ENCODE data around the gene ERAS. TPM values are rescaled to one million over a fixed set of nuclear protein-coding genes. Genes with fewer than 3 reads are reported as not detected.

Gene ERAS
- total and polyA plus RNA-seq, 4 donors, result not detected

DNA sequence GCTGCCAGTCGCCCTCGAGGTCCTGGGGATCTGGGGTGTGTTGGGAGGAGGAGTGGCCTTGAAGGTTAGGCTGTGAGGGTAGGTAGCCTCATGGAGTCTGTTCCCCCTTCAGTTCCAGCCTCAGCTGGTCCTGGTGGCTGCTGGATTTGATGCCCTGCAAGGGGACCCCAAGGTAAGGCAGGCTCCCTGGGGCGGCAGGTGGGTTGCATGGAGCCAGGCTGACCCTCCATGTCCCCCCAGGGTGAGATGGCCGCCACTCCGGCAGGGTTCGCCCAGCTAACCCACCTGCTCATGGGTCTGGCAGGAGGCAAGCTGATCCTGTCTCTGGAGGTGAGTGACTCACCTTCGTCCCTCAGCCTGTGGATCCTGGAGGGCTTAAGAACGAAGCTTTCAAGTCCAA, 11.6 kb upstream of the ERAS start (continued):
- TF ChIP-seq, protein P1, sequence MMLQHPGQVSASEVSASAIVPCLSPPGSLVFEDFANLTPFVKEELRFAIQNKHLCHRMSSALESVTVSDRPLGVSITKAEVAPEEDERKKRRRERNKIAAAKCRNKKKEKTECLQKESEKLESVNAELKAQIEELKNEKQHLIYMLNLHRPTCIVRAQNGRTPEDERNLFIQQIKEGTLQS (IDR thresholded peaks at IDR 0.05), result no peak

DNA sequence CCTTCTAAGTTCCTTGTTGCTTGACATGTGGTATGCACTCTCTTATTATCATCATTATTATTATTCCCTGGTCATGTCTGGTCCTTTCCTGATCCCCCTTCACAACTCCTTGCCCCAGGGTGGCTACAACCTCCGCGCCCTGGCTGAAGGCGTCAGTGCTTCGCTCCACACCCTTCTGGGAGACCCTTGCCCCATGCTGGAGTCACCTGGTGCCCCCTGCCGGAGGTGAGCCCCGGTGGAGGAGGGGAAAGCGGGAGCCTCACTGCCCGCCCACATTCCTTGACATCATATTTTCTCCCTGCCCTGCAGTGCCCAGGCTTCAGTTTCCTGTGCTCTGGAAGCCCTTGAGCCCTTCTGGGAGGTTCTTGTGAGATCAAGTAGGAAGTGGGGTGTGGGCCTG, 11.0 kb upstream of the ERAS start:
- H3K4me1 ChIP-seq (ENCODE audit: control insufficient read depth in 4 of 4, insufficient read depth in 4 of 4, low read length in 3 of 4), result peaks cover 0 to 5% (median 1%) of the 10 kb centered on the region in 4 donors
- no peak for DNase-seq (ENCODE audit: low spot score)

DNA sequence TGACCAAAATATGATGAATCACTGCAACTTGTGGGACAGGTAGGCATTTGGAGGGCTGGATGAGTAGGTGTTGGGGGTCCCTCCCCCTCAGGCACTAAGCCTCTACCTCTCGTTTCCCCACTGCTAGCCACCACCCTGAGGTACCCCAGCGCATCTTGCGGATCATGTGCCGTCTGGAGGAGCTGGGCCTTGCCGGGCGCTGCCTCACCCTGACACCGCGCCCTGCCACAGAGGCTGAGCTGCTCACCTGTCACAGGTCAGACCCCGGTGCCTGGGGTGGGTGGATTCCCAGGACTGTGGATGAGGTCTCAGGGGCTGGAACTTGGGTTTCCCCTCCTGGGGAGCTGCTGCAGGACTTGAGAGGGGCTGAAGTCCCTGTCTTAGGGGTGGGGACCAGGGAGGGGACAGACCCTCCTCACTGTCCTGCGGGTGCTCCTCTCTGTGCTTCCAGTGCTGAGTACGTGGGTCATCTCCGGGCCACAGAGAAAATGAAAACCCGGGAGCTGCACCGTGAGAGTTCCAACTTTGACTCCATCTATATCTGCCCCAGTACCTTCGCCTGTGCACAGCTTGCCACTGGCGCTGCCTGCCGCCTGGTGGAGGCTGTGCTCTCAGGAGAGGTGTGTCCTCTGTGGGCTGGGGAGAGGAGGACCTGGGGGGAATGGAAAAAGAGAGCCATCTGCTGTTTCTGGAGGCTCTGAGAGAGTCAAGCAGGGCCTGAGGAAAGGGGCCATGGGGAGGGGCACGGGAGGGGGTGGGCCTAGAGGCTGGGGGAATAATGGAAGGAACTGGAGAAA, 10.1 kb upstream of the ERAS start:
- Histone ChIP-seq H3K4me1 (ENCODE audit: control insufficient read depth in 4 of 4, insufficient read depth in 4 of 4, low read length in 3 of 4) (peaks cover 0 to 5% (median 1%) of the 10 kb centered on the region in 4 donors), H3K27me3 (ENCODE audit: control insufficient read depth in 4 of 4, insufficient read depth in 4 of 4, low read length in 3 of 4) (no peaks in the 10 kb centered on the region), H3K9me3 (ENCODE audit: control insufficient read depth in 4 of 4, low read length in 3 of 4) (no peaks in the 10 kb centered on the region), H3K36me3 (ENCODE audit: control insufficient read depth in 4 of 4, insufficient read depth in 3 of 4, low read depth in 1 of 4, low read length in 3 of 4) (peaks cover 13 to 62% (median 18%) of the 10 kb centered on the region in 4 donors), H3K27ac (ENCODE audit: low read depth in 1 of 2, low read length in 2 of 2) (no peak overlapping the region), H3K4me3 (ENCODE audit: low read depth in 1 of 3, low read length in 3 of 3) (no peak overlapping the region), H3K9ac (ENCODE audit: low read depth in 1 of 2, low read length in 2 of 2) (no peak overlapping the region)
- no peak for DNase-seq (ENCODE audit: low spot score)
- TF ChIP-seq NR2F2 (IDR thresholded peaks at IDR 0.05) (no peak), JUND (IDR thresholded peaks at IDR 0.05) (no peak), RXRA (IDR thresholded peaks at IDR 0.05) (no peak), GABPA (IDR thresholded peaks at IDR 0.05 in 1 of 2, conservative IDR thresholded peaks at IDR 0.05 in 1 of 2) (no peak), YY1 (IDR thresholded peaks at IDR 0.05) (no peak), SP1 (IDR thresholded peaks at IDR 0.05) (no peak)
- TF ChIP-seq, protein P2, sequence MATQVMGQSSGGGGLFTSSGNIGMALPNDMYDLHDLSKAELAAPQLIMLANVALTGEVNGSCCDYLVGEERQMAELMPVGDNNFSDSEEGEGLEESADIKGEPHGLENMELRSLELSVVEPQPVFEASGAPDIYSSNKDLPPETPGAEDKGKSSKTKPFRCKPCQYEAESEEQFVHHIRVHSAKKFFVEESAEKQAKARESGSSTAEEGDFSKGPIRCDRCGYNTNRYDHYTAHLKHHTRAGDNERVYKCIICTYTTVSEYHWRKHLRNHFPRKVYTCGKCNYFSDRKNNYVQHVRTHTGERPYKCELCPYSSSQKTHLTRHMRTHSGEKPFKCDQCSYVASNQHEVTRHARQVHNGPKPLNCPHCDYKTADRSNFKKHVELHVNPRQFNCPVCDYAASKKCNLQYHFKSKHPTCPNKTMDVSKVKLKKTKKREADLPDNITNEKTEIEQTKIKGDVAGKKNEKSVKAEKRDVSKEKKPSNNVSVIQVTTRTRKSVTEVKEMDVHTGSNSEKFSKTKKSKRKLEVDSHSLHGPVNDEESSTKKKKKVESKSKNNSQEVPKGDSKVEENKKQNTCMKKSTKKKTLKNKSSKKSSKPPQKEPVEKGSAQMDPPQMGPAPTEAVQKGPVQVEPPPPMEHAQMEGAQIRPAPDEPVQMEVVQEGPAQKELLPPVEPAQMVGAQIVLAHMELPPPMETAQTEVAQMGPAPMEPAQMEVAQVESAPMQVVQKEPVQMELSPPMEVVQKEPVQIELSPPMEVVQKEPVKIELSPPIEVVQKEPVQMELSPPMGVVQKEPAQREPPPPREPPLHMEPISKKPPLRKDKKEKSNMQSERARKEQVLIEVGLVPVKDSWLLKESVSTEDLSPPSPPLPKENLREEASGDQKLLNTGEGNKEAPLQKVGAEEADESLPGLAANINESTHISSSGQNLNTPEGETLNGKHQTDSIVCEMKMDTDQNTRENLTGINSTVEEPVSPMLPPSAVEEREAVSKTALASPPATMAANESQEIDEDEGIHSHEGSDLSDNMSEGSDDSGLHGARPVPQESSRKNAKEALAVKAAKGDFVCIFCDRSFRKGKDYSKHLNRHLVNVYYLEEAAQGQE (IDR thresholded peaks at IDR 0.05), result no peak
- TF ChIP-seq, protein P3, sequence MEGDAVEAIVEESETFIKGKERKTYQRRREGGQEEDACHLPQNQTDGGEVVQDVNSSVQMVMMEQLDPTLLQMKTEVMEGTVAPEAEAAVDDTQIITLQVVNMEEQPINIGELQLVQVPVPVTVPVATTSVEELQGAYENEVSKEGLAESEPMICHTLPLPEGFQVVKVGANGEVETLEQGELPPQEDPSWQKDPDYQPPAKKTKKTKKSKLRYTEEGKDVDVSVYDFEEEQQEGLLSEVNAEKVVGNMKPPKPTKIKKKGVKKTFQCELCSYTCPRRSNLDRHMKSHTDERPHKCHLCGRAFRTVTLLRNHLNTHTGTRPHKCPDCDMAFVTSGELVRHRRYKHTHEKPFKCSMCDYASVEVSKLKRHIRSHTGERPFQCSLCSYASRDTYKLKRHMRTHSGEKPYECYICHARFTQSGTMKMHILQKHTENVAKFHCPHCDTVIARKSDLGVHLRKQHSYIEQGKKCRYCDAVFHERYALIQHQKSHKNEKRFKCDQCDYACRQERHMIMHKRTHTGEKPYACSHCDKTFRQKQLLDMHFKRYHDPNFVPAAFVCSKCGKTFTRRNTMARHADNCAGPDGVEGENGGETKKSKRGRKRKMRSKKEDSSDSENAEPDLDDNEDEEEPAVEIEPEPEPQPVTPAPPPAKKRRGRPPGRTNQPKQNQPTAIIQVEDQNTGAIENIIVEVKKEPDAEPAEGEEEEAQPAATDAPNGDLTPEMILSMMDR (IDR thresholded peaks at IDR 0.05; ENCODE audit: low read depth, low read length, missing input control), result no peak
- TF ChIP-seq, protein P1 (IDR thresholded peaks at IDR 0.05), result no peak
- 95% methylated on average over 18 of the region's 18 CpGs for WGBS

More for the DNA sequence above, 11.0 kb upstream of the ERAS start:
- TF ChIP-seq TAF1 (conservative IDR thresholded peaks at IDR 0.05), result no peak
- TF ChIP-seq, protein P2 (IDR thresholded peaks at IDR 0.05), result no peak
- no peak for TF ChIP-seq GABPA (IDR thresholded peaks at IDR 0.05 in 1 of 2, conservative IDR thresholded peaks at IDR 0.05 in 1 of 2)
- Histone ChIP-seq H3K4me3 (ENCODE audit: low read depth in 1 of 3, low read length in 3 of 3) (no peak overlapping the region), H3K27ac (ENCODE audit: low read depth in 1 of 2, low read length in 2 of 2) (no peak overlapping the region), H3K9me3 (ENCODE audit: control insufficient read depth in 4 of 4, low read length in 3 of 4) (no peaks in the 10 kb centered on the region), H3K9ac (ENCODE audit: low read depth in 1 of 2, low read length in 2 of 2) (no peak overlapping the region), H3K36me3 (ENCODE audit: control insufficient read depth in 4 of 4, insufficient read depth in 3 of 4, low read depth in 1 of 4, low read length in 3 of 4) (peaks cover 10 to 59% (median 15%) of the 10 kb centered on the region in 4 donors), H3K27me3 (ENCODE audit: control insufficient read depth in 4 of 4, insufficient read depth in 4 of 4, low read length in 3 of 4) (no peaks in the 10 kb centered on the region)
- 94% methylated on average over 8 of the region's 8 CpGs for whole genome bisulfite sequencing

All from liver (tissue), 9 donors.